Stomach smooth muscle (tissue), 2 donors: Measurements from ENCODE around the gene ZGPAT.

ENCODE experiments used
- H3K27ac ChIP-seq: one replicate; pipeline ENCODE4 v1.7.0; 2013; ENCODE audit warnings: mild to moderate bottlenecking, low read length, inconsistent platforms
- H3K27me3 ChIP-seq, 2 donors: one replicate each; pipeline ENCODE4 v1.7.0; 2013; ENCODE audit warnings: low read length in 2 of 2; ENCODE audit not compliant: insufficient read depth in 2 of 2, control insufficient read depth in 1 of 2
- H3K36me3 ChIP-seq, 2 donors: one replicate each; pipeline ENCODE4 v1.7.0; 2013; ENCODE audit warnings: low read length in 2 of 2; ENCODE audit not compliant: control insufficient read depth in 2 of 2, insufficient read depth in 2 of 2
- H3K4me1 ChIP-seq: one replicate; pipeline ENCODE4 v1.7.0; 2013; ENCODE audit warnings: low read length; ENCODE audit not compliant: control insufficient read depth, insufficient read depth
- H3K4me3 ChIP-seq, 2 donors: one replicate each; pipeline ENCODE4 v1.7.0; 2013; ENCODE audit warnings: low read length in 2 of 2
- H3K9ac ChIP-seq, 2 donors: one replicate each; pipeline ENCODE4 v1.7.0; 2013; ENCODE audit warnings: low read length in 2 of 2, mild to moderate bottlenecking in 1 of 2
- H3K9me3 ChIP-seq, 2 donors: one replicate each; pipeline ENCODE4 v1.7.0; 2013; ENCODE audit warnings: low read length in 2 of 2; ENCODE audit not compliant: control insufficient read depth in 2 of 2
- donor health status: healthy.
- donor health status: Pancreatic carcinoma.

The ZGPAT gene

DNA sequence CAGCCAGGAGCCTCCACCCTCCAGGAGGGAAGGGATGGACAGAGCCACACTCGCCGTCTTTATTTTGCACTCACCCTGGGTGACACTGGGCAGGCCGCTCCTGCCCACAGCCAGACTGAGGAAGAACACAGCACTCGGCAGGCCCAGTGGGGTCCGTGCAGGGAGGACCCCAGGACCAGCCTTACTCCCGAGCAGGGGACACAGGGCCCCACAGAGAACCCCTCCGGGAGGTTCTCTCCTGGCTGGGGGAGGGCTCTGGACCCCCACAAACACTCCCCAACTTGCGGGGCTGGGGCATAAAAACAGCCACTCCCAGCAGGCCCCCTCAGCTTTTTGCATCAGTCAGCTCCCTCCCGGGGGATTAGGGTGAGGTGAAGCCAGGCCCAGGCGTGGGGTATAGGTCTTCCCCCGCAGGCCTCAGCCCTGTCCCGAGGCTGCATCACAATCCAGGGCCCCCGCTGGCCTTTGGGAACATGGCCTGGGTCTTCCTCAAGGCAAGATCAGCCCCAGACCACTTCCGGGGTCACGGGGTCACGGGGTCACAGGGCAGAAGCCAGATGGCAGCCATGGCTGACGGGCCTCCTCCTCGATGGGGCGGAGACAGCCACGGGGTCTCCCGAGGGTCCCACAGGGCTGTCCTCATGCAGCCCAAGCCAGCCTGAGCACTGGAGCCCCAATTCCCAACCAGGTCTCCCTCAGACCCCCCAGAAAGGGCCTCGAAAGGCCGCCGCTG is 8.2 kb upstream of the ZGPAT start:
- no peaks in the 10 kb centered on the region for H3K9me3 ChIP-seq
- peaks cover 6 to 9% of the 10 kb centered on the region in 2 donors for H3K36me3 ChIP-seq
- H3K27ac ChIP-seq = peak overlapping the region; percentile 31
- no peak overlapping the region for H3K4me3 ChIP-seq
- H3K4me1 ChIP-seq = peaks cover 28% of the 10 kb centered on the region
- H3K9ac ChIP-seq = no peak overlapping the region
- no peaks in the 10 kb centered on the region for H3K27me3 ChIP-seq

DNA sequence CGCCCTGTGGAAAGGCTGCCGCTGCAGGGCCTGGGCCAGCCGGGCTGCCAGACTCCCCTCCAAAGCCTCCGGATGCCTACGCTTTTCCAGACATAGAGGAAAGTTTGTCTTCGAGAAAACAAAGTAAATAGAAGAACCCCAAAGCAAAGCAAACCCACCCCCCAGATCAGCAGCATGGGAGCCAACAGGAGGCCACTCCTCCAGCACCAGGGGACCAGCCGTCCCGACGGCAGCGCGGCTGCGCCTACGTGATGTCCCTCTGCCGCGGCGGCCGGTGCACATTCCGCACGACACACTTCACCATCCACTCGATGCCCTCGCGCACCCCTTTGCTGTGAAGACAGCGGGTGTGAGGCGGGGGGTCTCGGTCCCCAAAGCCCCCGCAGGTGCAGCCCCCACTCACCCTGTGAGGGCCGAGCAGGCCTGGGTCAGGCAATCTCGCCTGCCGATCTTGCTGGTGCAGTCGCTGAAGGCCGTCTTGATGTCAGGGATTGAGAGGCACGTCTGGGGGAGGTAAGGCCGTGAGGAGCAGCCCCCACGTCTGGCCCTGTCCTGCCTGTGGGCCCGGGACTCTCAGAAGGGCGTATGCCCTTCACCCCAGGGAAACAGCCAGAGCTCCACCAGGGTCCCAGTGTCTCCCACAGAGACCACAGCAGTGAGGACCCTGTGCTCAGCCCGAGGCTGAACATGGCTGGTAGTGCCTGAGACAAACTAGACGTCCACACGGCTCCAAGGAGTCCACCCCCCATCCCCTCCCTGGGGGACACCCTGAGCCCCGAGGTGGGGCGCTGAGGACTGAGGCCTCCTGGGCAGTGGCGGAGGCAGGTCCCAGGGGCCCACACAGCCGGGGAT is 7.4 kb upstream of the ZGPAT start:
- no peak overlapping the region for H3K27ac ChIP-seq
- H3K9me3 ChIP-seq = no peaks in the 10 kb centered on the region
- H3K36me3 ChIP-seq = peaks cover 11 to 15% of the 10 kb centered on the region in 2 donors
- no peak overlapping the region for H3K4me3 ChIP-seq
- H3K4me1 ChIP-seq = peaks cover 28% of the 10 kb centered on the region
- no peak overlapping the region for H3K9ac ChIP-seq
- H3K27me3 ChIP-seq = no peaks in the 10 kb centered on the region

DNA sequence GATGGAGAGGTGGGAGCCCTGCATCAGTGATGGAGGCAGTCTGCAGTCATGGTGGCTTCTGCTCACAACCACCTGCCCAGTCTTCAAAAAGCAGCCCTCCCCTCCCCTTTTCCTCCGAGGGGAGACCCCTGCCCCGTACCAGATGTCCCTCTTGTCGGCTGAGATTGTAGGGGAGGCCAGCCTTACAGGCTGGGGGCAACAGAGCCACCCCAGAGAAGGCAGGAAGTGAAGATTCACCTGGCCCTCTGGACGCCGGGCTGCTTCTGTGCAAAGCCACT is 6.8 kb upstream of the ZGPAT start:
- Histone ChIP-seq H3K36me3 (peaks cover 11 to 20% of the 10 kb centered on the region in 2 donors), H3K27ac (no peak overlapping the region), H3K27me3 (no peaks in the 10 kb centered on the region), H3K9ac (no peak overlapping the region), H3K4me3 (no peak overlapping the region), H3K4me1 (peaks cover 31% of the 10 kb centered on the region), H3K9me3 (no peaks in the 10 kb centered on the region)

DNA sequence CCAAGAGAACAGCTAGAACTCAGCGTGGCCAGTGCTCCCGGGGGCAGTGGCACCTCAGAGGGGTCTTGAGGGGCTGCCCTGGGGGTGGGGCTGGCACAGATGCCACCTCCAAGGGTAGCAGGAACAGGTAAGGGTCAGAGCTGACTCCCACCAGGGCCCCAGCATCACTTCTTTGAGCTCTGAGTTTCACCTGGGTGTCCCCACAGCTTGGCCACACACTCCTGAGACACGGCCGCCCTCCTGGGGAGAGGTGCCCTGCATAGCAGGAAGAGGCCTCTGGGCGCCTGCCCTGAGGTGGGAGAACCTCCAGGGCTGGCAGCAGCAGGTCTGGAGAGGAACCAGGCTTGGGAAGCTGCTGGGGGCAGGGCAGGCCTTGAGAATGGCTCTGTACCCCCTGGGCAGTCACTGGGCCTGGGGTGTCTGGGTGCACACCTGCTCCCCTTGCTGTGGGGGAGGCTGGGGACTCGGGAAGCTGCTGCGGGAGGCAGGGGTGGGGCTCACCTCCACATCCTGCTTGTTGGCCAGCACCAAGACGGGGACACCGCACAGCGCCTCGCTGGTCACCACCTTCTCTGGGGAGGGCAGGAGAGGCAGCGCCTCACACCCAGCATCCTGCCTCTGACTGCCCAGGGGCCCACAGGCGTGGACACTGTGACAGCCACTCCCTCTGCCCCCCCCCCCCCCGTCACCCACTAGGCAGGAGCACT is 6.4 kb upstream of the ZGPAT start:
- Histone ChIP-seq H3K4me1 (peaks cover 35% of the 10 kb centered on the region), H3K36me3 (peaks cover 11 to 24% of the 10 kb centered on the region in 2 donors), H3K27ac (no peak overlapping the region), H3K9ac (no peak overlapping the region), H3K9me3 (no peaks in the 10 kb centered on the region), H3K27me3 (no peaks in the 10 kb centered on the region), H3K4me3 (no peak overlapping the region)

DNA sequence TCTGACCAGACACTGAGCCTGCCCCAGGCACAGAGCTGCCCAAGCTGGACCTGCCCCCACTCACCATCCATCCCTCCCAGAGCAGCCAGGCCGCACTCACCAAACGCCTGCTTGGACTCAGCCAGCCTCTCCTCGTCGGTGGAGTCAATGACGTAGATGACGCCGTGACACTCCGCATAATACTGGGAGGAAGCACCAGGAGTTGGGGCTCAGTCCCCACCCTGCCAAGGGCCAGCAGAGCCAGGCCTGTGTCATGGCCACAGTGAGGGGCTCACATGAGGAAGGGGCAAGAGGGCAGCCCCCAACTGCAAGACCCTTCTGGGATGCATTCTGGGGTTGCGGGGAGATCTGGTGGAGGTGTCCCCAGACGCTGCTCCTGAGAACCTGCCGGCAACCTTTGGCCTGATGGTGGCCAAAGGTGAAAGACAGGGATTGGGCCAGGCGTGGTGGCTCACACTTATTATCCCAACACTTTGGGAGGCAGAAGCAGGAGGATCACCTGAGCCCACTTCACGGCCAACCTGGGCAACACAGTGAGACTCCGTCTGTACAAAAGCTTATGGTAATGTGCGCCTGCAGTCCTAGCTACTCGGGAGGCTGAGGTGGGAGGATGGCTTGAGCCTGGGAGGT is 5.7 kb upstream of the ZGPAT start:
- Histone ChIP-seq H3K27ac (no peak overlapping the region), H3K4me1 (peaks cover 36% of the 10 kb centered on the region), H3K36me3 (peaks cover 11 to 24% of the 10 kb centered on the region in 2 donors), H3K9me3 (no peaks in the 10 kb centered on the region), H3K4me3 (no peak overlapping the region), H3K27me3 (no peaks in the 10 kb centered on the region), H3K9ac (no peak overlapping the region)

DNA sequence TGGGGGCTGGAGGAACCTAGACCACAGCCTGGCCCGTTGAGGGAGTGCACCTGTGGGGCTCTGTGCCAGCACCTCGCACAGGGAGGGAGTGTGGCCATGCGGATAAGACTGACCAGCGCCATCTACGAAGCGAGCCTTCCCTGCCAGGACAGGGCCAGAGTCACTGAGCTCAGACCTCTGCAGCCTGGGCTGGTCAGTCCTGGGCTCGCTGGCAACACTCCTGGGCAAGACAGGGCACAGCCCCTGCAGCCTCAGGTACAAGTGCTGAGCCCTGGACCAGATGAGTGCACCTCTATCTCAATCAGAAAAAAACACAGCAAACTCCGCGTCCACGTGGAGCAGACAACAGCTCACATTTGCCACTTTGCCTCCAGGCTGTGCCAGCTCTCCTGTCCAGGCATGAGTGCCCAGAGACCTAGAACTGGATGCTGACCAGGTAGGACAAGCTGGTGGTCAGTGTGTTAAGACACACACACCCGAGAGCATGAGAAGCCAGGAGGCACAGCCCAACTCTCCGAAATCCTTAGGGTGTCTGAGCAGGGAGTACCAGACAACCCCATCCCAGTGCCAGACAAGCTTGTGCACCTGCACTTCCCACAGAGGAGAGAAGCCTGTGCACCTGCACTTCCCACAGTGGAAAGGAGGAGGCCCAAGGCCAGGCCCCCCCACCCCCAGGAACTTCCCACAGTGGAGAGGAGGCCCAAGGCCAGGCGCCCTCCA is 4.9 kb upstream of the ZGPAT start:
- H3K27me3 ChIP-seq = no peaks in the 10 kb centered on the region
- no peak overlapping the region for H3K27ac ChIP-seq
- H3K4me1 ChIP-seq = peaks cover 32% of the 10 kb centered on the region
- no peak overlapping the region for H3K4me3 ChIP-seq
- H3K9me3 ChIP-seq = no peaks in the 10 kb centered on the region
- peaks cover 11 to 24% of the 10 kb centered on the region in 2 donors for H3K36me3 ChIP-seq
- no peak overlapping the region for H3K9ac ChIP-seq

DNA sequence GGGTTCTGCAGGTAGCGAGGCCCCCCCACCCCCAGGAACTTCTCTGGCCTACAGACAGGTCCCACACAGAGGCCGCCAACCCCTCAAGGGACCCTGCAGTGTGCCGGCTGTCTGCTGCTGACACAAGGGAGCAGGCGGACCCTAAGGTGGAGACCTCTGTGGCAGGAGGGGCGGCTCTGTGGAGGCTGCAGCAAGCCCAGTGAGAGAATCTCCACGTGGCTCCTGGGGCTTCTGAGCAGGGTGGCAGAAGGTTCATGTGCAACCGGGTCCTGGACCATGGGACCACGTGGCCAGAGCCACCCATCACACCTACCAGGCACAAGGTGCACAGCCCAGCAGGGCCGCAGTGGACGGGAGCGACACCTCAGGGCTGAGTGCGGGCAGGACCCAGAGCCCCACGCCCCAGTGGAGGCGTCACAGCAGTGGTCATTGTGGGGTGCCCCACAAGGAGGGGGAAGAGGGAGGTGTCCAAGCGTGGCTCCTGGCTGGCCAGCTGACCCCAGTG is 4.3 kb upstream of the ZGPAT start:
- Histone ChIP-seq H3K36me3 (peaks cover 11 to 24% of the 10 kb centered on the region in 2 donors), H3K4me3 (no peak overlapping the region), H3K9me3 (no peaks in the 10 kb centered on the region), H3K4me1 (peaks cover 32% of the 10 kb centered on the region), H3K9ac (no peak overlapping the region), H3K27ac (no peak overlapping the region), H3K27me3 (no peaks in the 10 kb centered on the region)

DNA sequence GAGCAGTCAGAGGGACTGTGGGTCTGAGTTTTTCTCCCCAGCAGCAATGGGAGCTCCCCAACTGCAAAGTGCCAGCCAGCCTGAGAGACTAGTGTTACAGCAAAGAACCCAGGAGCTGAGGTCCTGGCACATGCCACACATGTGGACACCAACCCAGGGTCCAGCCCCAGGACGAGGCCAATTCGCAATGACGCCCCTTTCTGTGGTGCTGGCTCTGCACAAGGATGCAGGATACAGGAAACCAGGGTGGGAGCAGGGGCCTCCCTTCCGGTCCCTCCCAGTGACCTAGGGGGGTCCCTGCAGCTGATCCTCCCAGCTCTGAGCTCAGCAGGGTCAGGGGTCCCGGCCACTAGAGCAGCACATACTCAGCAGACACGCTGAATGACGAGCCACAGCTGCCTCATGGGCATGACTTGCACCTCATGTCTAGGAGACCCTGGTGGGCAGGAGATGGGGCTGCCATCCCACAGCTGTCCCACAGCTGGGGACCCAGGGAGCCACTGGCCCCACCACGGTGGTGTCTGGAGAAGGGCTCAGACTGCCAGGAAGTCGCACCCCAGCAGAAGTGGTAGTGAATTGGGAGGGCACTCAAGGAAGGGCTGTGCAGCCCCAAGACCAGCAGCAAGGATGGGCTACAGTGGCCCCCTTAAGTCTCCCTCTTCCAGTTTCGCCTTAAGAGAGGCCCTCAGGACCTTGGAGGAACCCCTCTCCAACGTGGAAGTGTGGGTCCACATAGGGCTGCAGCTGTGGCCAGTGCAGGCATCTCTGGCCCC is 3.7 kb upstream of the ZGPAT start:
- no peaks in the 10 kb centered on the region for H3K27me3 ChIP-seq
- no peak overlapping the region for H3K9ac ChIP-seq
- no peak overlapping the region for H3K27ac ChIP-seq
- no peak overlapping the region for H3K4me3 ChIP-seq
- peaks cover 11 to 24% of the 10 kb centered on the region in 2 donors for H3K36me3 ChIP-seq
- H3K4me1 ChIP-seq = peaks cover 32% of the 10 kb centered on the region
- H3K9me3 ChIP-seq = no peaks in the 10 kb centered on the region

DNA sequence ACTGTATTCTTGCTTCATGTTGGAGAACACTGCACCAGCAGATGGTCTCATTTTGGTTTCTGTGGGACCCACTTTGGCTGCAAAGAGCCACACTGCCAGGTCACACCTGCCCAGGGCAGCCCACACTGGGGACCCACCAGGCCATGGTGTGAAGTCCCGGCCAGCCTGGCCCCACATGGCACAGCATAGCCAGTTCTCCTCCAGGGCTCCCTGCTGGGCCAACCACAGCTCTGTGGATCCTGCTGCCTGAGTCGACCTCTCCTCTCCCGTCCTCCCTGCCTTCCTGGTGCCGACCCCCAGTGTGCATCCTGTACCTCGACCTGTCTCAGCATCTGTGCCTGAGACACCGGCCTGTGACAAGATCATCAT is 3.1 kb upstream of the ZGPAT start:
- Histone ChIP-seq H3K9me3 (no peaks in the 10 kb centered on the region), H3K4me1 (peaks cover 30% of the 10 kb centered on the region), H3K9ac (no peak overlapping the region), H3K27me3 (no peaks in the 10 kb centered on the region), H3K36me3 (peaks cover 11 to 24% of the 10 kb centered on the region in 2 donors), H3K27ac (no peak overlapping the region), H3K4me3 (no peak overlapping the region)
